Neural cell (in vitro differentiated cells): ENCODE data around the gene CARD14. TPM values are rescaled to one million over a fixed set of nuclear protein-coding genes. Genes with fewer than 3 reads are reported as not detected.

Source experiments
- H2AFZ ChIP-seq: fragments of 200-600, 300-800 bp; sonication (generic), shearing (Covaris generic); 2 replicates; pipeline ENCODE4 v1.6.0; 2014; ENCODE audit warnings: low read depth, mild to moderate bottlenecking, antibody characterized with exemption, low read length, moderate library complexity
- H3F3A ChIP-seq: fragments of 200-600 bp; shearing (Covaris generic); 2 replicates; pipeline ENCODE4 v1.6.1; 2016; ENCODE audit warnings: mild to moderate bottlenecking, moderate library complexity, mixed read lengths, antibody characterized with exemption, low read length; ENCODE audit not compliant: insufficient read depth, poor library complexity, severe bottlenecking
- H3K27ac ChIP-seq: fragments of 200-600, 300-800 bp; sonication (generic), shearing (Covaris generic); 2 replicates; pipeline ENCODE4 v1.5.1; 2014; ENCODE audit warnings: mild to moderate bottlenecking, low read length, moderate library complexity
- H3K27me3 ChIP-seq: fragments of 300-800, 200-600 bp; sonication (generic), shearing (Covaris generic); 2 replicates; pipeline ENCODE4 v1.6.0; 2014; ENCODE audit warnings: mild to moderate bottlenecking, low read depth, low read length, moderate library complexity; ENCODE audit not compliant: insufficient read depth
- H3K36me3 ChIP-seq: fragments of 300-800, 200-600 bp; sonication (generic), shearing (Covaris generic); 2 replicates; pipeline ENCODE4 v1.5.1; 2014; ENCODE audit warnings: mild to moderate bottlenecking, antibody characterized with exemption, low read length, moderate library complexity; ENCODE audit not compliant: insufficient read depth
- H3K4me2 ChIP-seq: fragments of 300-800, 200-600 bp; sonication (generic), shearing (Covaris generic); 2 replicates; pipeline ENCODE4 v1.6.0; 2014; ENCODE audit warnings: mild to moderate bottlenecking, low read length
- H3K4me3 ChIP-seq: fragments of 300-800, 200-600 bp; sonication (generic), shearing (Covaris generic); 2 replicates; pipeline ENCODE4 v1.5.1; 2014; ENCODE audit warnings: mild to moderate bottlenecking, low read length, moderate library complexity
- H3K79me2 ChIP-seq: fragments of 200-600 bp; shearing (Covaris generic); replicated peaks from 2 replicates; pipeline ENCODE4 v1.6.0; 2014; ENCODE audit warnings: mild to moderate bottlenecking, low read length, moderate library complexity; ENCODE audit not compliant: insufficient read depth
- H3K9ac ChIP-seq: fragments of 300-800, 200-600 bp; sonication (generic), shearing (Covaris generic); 2 replicates; pipeline ENCODE4 v1.6.1; 2016; ENCODE audit warnings: mild to moderate bottlenecking, low read length, mixed read lengths
- H3K9me2 ChIP-seq: fragments of 200-600 bp; shearing (Covaris generic); 2 replicates; pipeline ENCODE4 v1.6.1; 2016; ENCODE audit warnings: mild to moderate bottlenecking, low read length, mixed read lengths; ENCODE audit not compliant: insufficient read depth
- H3K9me3 ChIP-seq: fragments of 200-600, 300-800 bp; sonication (generic), shearing (Covaris generic); 2 replicates; pipeline ENCODE4 v1.6.1; 2016; ENCODE audit warnings: mild to moderate bottlenecking, mixed run types, low read length, moderate library complexity, mixed read lengths
- H4K20me1 ChIP-seq: fragments of 200-600 bp; shearing (Covaris generic); 2 replicates; pipeline ENCODE4 v1.6.1; 2016; ENCODE audit warnings: mild to moderate bottlenecking, mixed run types; ENCODE audit not compliant: insufficient read depth
- EP300 ChIP-seq: fragments of 450-650 bp; conservative IDR thresholded peaks from 2 replicates; pipeline ENCODE4 v1.6.1; 2014; ENCODE audit warnings: antibody characterized with exemption, mild to moderate bottlenecking, moderate library complexity; ENCODE audit not compliant: poor library complexity, severe bottlenecking
- EZH2 ChIP-seq: fragments of 200-600, 300-800 bp; shearing (Covaris generic), sonication (generic); IDR thresholded peaks from 2 replicates; pipeline ENCODE4 v1.6.1; 2014; ENCODE audit warnings: antibody characterized with exemption, low read length, borderline replicate concordance, mild to moderate bottlenecking; ENCODE audit not compliant: insufficient read depth, poor library complexity, severe bottlenecking
- MXI1 ChIP-seq: fragments of 450-650 bp; conservative IDR thresholded peaks from 2 replicates; pipeline ENCODE4 v1.6.1; 2014; ENCODE audit warnings: antibody characterized with exemption, mild to moderate bottlenecking; ENCODE audit not compliant: poor library complexity, severe bottlenecking
- POLR2AphosphoS5 ChIP-seq: IDR thresholded peaks from 2 replicates; pipeline ENCODE4 v1.6.1; 2012
- RAD21 ChIP-seq: fragments of 450-650 bp; conservative IDR thresholded peaks from 2 replicates; pipeline ENCODE4 v1.6.1; 2014; ENCODE audit warnings: antibody characterized with exemption, mild to moderate bottlenecking, moderate library complexity
- SMC3 ChIP-seq: fragments of 450-650 bp; conservative IDR thresholded peaks from 2 replicates; pipeline ENCODE4 v1.6.1; 2014; ENCODE audit warnings: antibody characterized with exemption, mild to moderate bottlenecking, moderate library complexity; ENCODE audit not compliant: poor library complexity
- TAF1 ChIP-seq: IDR thresholded peaks from 2 replicates; pipeline ENCODE4 v1.6.1; 2012; ENCODE audit warnings: low read depth
- polyA plus RNA-seq: library from polyadenylated mRNA; depleted of rRNA; stranded (reverse); fragments of >200 nt; gene quantifications from 2 replicates; pipeline ENCODE4 v1.2.3, GENCODE V29; 2014
- TF ChIP-seq, protein P1 (sequence below): fragments of 450-650 bp; IDR thresholded peaks from 2 replicates; pipeline ENCODE4 v1.5.1; 2014; ENCODE audit warnings: antibody characterized with exemption, mild to moderate bottlenecking, moderate library complexity; ENCODE audit not compliant: poor library complexity, severe bottlenecking
- TF ChIP-seq, protein P2 (sequence below): IDR thresholded peaks from 2 replicates; pipeline ENCODE4 v1.6.1; 2012; ENCODE audit warnings: borderline replicate concordance

The CARD14 gene
- polyA plus RNA-seq, 1 donor from 2014 or later = 0.12 TPM

DNA sequence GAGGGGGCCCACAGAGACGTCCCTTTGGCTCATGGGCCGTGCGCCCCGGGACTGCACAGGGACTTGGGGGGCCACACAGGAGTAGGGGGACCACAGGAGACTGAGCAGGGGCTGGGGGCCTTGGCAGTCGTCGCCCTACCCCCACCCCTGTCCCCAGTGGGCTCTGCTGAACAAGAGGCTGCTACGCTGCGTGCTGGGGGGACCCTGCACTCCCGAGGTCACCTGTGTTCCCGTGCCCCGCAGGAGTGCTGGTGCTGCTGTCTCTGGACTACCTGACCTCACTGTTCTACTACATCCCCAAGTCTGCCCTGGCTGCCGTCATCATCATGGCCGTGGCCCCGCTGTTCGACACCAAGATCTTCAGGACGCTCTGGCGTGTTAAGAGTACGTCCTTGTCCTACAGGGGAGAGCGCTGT is 76.4 kb downstream of the CARD14 start:
- Histone ChIP-seq H3K9ac (no peak overlapping the region), H3K4me2 (no peak overlapping the region), H3K4me3 (no peak overlapping the region), H3K27ac (no peak overlapping the region), H3K36me3 (no peaks in the 10 kb centered on the region), H3K9me2 (no peaks in the 10 kb centered on the region), H2AFZ (no peak overlapping the region), H3K9me3 (no peaks in the 10 kb centered on the region), H4K20me1 (no peaks in the 10 kb centered on the region), H3F3A (no peaks in the 10 kb centered on the region), H3K79me2 (no peaks in the 10 kb centered on the region), H3K27me3 (no peaks in the 10 kb centered on the region)
- TF ChIP-seq EZH2 (no peak), SMC3 (no peak), RAD21 (no peak), EP300 (no peak), MXI1 (no peak), TAF1 (no peak)
- TF ChIP-seq, protein P1, sequence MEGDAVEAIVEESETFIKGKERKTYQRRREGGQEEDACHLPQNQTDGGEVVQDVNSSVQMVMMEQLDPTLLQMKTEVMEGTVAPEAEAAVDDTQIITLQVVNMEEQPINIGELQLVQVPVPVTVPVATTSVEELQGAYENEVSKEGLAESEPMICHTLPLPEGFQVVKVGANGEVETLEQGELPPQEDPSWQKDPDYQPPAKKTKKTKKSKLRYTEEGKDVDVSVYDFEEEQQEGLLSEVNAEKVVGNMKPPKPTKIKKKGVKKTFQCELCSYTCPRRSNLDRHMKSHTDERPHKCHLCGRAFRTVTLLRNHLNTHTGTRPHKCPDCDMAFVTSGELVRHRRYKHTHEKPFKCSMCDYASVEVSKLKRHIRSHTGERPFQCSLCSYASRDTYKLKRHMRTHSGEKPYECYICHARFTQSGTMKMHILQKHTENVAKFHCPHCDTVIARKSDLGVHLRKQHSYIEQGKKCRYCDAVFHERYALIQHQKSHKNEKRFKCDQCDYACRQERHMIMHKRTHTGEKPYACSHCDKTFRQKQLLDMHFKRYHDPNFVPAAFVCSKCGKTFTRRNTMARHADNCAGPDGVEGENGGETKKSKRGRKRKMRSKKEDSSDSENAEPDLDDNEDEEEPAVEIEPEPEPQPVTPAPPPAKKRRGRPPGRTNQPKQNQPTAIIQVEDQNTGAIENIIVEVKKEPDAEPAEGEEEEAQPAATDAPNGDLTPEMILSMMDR = no peak
- TF ChIP-seq, protein P2, sequence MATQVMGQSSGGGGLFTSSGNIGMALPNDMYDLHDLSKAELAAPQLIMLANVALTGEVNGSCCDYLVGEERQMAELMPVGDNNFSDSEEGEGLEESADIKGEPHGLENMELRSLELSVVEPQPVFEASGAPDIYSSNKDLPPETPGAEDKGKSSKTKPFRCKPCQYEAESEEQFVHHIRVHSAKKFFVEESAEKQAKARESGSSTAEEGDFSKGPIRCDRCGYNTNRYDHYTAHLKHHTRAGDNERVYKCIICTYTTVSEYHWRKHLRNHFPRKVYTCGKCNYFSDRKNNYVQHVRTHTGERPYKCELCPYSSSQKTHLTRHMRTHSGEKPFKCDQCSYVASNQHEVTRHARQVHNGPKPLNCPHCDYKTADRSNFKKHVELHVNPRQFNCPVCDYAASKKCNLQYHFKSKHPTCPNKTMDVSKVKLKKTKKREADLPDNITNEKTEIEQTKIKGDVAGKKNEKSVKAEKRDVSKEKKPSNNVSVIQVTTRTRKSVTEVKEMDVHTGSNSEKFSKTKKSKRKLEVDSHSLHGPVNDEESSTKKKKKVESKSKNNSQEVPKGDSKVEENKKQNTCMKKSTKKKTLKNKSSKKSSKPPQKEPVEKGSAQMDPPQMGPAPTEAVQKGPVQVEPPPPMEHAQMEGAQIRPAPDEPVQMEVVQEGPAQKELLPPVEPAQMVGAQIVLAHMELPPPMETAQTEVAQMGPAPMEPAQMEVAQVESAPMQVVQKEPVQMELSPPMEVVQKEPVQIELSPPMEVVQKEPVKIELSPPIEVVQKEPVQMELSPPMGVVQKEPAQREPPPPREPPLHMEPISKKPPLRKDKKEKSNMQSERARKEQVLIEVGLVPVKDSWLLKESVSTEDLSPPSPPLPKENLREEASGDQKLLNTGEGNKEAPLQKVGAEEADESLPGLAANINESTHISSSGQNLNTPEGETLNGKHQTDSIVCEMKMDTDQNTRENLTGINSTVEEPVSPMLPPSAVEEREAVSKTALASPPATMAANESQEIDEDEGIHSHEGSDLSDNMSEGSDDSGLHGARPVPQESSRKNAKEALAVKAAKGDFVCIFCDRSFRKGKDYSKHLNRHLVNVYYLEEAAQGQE = no peak

DNA sequence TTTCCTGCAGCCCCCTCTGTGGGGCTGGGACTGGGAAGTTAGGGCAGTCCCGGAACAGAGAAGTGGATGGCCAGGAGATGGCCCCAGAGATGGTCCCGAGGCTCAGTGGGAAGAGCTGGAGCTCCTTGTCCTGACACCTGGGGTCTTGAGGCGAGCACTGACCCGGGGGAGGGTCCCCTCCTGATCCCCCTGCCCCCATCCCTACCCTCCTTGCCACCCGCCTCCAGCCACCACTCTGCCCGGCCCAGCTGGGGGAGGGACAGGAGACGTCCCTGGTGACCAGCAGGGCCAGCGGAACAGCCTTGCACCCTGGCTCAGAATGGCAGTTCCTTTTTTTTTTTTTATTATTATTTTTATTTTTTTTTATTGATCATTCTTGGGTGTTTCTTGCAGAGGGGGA is 76.9 kb downstream of the CARD14 start:
- TF ChIP-seq TAF1 (no peak), RAD21 (no peak), POLR2AphosphoS5 (no peak), EZH2 (no peak), SMC3 (no peak), MXI1 (no peak), EP300 (no peak)
- TF ChIP-seq, protein P2 = no peak
- TF ChIP-seq, protein P1 = no peak
- H3K9me3 ChIP-seq = no peaks in the 10 kb centered on the region
- no peak overlapping the region for H3K27ac ChIP-seq
- H3K36me3 ChIP-seq = no peaks in the 10 kb centered on the region
- H3K9ac ChIP-seq = no peak overlapping the region
- H3K79me2 ChIP-seq = no peaks in the 10 kb centered on the region
- H2AFZ ChIP-seq = no peak overlapping the region
- H3K27me3 ChIP-seq = no peaks in the 10 kb centered on the region
- no peaks in the 10 kb centered on the region for H3K9me2 ChIP-seq
- H3K4me2 ChIP-seq = no peak overlapping the region
- no peaks in the 10 kb centered on the region for H4K20me1 ChIP-seq
- H3K4me3 ChIP-seq = no peak overlapping the region
- no peaks in the 10 kb centered on the region for H3F3A ChIP-seq
